ELR (cell line): Measurements from ENCODE around the gene ASB12.
"Not testable (repeated sequence)": the region's sequence is repeated elsewhere in the genome, so short reads cannot be mapped to it uniquely, and the experiment has no call there.

ENCODE experiments used
- DNase-seq: peaks from one replicate; pipeline ENCODE4 v3.0.0-alpha.2; 2015; ENCODE audit warnings: low read depth

Gene ASB12, protein sequence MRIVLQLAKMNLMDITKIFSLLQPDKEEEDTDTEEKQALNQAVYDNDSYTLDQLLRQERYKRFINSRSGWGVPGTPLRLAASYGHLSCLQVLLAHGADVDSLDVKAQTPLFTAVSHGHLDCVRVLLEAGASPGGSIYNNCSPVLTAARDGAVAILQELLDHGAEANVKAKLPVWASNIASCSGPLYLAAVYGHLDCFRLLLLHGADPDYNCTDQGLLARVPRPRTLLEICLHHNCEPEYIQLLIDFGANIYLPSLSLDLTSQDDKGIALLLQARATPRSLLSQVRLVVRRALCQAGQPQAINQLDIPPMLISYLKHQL

DNA sequence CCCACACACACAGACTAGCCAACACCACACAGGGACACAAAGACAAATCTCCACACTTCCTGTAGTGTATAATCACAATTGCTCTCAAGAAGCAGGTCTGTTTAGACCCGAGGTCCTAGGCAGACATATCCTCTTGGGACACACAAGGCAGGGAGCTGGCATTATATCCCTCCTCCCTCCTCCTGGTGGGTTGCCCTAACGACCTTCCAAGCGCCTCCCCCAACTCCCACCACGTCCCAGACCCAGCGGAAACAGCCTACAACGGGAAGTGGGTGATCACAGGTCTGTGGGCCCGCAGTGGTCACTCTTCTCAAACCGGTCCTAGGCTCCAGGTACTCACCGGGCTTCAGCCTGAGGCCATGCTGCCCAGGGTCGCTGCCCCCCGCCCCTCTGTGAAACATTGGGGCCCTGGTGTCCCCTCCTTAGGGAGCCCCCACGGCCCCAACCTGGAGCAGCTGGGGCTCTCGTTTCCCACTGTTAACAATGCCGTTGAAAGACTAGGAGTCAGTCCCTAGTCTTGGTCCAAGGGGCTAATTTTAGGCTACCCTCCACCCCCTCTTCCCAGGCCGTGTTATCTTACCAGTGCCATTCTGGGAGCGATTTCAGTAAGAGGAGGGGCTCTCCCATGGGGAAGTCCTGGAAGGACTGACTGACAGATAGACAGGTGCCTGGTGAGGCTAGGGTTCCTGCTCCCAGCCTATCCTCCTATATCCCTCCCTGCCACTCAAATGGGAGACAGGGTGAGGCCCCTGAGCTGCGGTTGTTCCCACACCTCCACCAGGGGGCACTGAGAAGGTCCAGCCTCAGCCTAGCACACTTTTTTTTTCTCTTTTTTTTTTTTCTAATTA, at the start of gene ASB12:
Gene ASB12 (minus strand): TSS at position 485 of the 848 bp plus-strand sequence. CDS start 4,957 bp downstream, outside the sequence.
- DNase-seq = no peak

DNA sequence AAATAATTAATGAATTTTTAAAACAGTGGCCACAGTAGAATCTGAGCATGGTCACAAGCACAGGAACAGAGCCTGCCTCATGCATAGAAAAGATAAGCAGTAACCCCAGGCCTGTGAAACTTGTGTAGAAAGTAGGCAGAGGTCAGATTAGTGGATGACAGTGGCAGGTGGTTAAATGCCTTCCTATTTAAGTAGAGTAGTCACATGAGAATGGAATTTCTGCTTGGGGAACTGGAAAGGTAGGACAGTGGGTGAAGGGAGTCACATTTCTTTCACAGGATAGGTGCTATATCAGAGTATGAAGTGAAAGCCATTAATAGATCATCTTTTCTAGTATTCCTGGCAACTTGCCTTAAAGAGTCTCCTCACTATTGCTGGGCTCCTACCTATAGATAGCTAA, 34.9 kb upstream of the ASB12 start:
- DNase-seq = no peak

GRCh38 chrX:64229154-64229553, 1.3 kb downstream of the ASB12 start:
- no peak for DNase-seq

DNA sequence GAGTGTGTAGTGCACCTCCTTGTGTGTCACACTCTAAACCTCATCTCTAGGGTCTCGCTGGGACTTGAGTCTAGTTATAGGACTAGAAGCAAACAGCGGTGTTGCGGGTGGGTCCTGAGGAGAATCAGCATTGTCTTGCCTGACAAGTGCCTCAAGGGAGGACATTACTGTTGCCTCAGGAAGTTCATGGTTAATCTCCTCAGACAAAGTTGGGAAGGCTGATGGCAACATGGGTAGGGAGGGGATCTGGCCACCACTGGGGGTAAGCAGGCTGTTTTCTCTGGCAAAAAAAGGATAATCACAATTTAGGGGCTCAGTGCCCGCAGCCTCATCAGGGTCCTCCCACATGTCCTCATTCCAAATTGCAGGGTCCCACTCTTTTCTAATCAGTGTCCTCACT, 12.4 kb downstream of the ASB12 start:
- no peak for DNase-seq

GRCh38 chrX:64213989-64214388, 16.4 kb downstream of the ASB12 start:
- DNase-seq = not testable (repeated sequence)

DNA sequence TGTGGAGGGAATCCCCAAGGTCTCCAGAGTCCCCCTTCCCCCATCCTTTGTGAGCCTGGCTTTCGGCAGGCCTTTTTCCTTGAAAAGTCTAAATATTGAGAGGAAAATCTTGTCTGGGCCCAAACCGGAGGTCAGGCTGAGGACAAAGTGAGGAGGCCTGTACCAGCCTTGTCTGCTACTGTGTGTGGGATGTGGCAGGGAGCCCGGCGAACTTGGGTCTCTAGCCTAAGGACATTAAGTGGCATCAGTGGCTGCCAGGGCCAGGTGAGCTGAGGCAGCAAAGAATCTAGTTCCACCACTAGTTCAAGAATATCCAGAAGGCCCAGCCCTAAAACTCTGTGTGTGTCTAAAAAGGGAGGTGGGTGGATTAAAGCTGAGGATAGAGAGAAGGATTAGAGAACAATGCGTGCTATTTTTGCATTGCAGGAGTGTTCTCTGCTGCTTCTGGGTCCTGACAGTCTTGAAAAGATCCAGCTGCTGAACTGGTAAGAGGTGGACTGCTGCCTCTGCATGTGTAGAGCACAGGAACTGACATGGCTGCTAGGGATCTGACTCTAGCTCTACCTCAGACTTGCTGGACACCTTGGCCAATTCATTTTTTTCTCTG, 23.7 kb downstream of the ASB12 start:
- no peak for DNase-seq

DNA sequence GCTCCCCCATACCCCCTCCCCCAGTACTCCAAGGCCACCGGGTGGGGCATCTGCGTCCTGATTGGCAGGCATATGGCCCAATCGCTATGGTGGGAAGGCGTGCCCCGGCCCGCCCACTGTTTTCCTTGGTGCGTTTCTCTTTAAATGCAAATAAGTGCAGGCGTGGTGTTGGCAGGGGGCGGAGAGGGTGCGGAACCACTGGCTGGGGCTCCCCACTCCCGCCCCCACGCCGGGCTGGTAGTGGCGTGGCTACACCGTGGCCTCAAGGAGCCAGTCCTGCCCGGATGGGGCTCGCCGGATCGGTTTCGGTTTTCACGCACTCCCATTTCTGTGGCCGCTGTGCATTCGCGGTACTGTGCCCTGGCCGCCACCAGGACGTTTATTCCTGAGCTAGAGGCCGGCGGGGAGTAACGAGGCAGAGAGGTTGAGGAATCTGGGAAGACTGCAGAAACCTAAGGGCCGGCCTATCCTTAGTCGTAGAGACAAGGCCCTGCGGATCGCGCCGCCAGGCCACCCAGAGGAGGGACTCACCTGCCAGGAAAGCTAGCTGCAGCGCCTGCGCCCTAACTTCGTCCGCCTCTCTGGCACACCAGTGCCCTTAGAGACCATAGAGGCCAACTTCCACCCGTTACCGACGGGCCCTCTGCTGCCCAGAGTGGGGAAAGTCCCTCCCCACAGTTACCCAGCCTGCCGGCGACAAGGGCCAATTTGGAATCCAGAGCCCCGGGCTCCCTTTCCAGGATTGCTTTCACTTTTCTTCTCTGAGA, 24.5 kb downstream of the ASB12 start:
- DNase-seq = peak; percentile 90

- peak; percentile 65 for DNase-seq
These were observed 25.0 kb downstream of the ASB12 start, which contains the start of gene AMER1 for GRCh38 chrX:64205441-64205734. Gene AMER1 (minus strand): TSS chrX:64205708. CDS start chrX:64193286, 12,422 bp downstream.

DNA sequence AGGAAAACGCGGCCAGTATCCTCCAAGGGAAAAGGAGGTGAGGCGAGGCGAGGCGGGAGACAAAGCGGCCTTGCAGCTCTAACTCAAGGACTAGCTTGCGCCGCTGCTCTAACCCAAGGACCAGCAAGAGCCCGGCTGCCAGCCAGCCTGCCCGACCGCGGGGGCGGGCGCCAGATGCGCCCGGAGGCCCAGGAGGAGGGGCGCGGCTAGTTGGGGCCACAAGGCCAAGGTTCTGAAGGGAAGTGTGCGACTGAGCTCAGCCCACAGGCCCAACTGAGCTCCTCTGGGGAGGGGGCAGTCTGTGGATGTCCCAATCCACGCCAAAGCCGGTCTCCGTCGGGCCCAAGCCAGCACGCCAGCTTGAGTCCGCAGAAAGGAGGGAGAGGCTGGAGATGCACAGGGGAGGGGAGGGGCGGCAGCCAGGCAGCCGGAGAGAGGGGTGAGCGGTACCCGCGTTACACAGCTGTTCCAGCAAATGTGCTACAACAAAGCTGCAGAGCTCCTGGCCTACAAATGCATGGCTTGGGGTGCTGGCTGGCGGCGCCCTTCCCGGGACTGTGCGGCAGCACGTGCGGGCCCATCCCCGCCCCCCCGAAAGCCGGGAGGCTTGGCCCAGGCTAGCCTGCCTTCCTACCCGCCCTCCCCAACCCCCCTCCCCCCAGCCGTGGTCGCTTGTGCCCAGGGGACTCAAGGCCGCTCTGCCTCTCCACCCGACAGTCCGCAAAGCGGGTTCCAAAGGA, 25.5 kb downstream of the ASB12 start:
- DNase-seq = peak; percentile 29

GRCh38 chrX:64204252-64204651, 26.2 kb downstream of the ASB12 start:
- peak; percentile 2 for DNase-seq

DNA sequence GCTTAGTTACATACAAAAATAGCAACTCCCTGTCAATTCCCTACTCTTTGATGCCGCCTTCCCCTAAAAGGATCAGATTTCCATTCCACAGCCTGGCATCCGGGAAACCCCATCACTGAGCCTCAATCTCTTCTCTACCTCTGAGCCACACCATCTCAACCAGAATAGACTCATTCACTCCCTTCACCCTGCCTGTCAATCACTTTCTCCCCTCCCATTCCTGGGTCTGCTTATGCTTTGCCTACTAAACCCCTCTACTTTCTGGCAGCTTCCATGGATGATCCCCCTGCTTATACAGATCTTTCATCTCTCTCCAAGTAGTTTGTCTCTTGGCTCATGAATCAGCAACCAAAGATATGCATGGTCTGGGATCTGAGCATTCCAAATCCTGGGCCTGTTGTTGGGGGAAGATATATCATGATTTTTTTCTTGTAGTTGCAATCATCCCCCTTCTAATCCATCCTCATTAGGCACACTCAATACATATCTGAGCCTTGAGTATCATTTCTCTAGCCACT, 27.5 kb downstream of the ASB12 start:
- no peak for DNase-seq

DNA sequence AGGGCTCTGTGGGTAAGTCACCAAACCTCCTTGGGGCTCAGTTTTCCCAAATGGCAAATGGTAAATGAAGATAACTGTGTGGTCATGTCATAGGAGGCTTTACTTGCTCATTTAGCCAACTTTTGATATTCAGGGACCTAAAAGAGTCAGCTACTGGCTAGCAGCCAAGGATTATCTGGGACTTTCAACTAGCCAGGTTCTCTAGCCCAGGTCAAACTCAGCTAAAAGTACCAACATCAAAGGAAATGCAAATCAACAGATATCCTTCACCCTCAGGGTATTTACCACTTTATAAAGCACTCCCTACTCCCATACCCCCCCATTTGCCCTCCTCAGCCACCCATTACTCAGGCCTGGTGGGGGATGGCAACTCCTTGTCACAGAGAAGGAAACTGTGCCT, 32.4 kb downstream of the ASB12 start:
- DNase-seq = no peak

GRCh38 chrX:64196606-64197005, 33.8 kb downstream of the ASB12 start:
- DNase-seq = no peak

- no peak for DNase-seq
These were observed 34.5 kb downstream of the ASB12 start for GRCh38 chrX:64195862-64196261.

DNA sequence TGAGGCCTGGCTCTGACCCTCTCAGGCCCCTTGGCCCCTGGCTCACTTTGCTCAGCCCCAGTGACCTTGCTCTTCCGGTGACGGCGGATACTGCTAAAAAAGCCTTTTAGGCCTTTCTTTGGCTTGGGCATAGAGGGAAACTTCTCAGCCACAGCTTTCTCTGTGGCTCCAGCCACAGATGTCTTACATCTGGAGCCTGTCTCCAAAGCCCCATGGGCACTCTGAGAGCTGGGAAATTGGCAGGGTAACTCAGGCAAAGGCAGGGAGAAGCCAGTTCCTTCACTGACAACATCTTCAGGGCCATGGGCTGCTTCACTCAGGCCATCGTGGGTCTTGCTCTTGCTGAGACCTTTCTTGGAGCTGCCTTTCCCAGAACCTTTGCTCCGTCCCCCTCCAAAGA, 37.7 kb downstream of the ASB12 start:
- no peak for DNase-seq

DNA sequence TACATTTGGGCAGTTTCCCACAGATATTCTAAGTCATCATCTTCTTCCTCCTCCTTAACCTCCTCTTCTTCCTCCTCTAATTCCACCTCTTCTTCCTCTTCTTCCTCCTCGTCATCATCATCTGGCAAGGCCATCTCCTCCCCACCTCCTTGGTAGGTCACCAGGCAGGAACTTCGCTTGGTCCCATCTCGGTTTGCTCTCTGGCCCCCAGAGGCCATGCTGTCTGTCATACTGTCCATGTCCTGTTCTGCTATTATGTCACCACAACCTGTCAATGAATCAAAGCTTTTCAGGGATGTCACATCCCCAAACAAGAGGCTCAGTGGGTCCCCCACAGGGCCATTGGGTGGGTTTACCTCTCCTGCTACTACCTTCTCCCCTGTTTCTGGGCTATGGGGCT, 38.4 kb downstream of the ASB12 start:
- no peak for DNase-seq

GRCh38 chrX:64191281-64192010, 39.0 kb downstream of the ASB12 start:
- no peak for DNase-seq

GRCh38 chrX:64190136-64190740, 40.2 kb downstream of the ASB12 start:
- no peak for DNase-seq

GRCh38 chrX:64188901-64189300, 41.5 kb downstream of the ASB12 start:
- no peak for DNase-seq

DNA sequence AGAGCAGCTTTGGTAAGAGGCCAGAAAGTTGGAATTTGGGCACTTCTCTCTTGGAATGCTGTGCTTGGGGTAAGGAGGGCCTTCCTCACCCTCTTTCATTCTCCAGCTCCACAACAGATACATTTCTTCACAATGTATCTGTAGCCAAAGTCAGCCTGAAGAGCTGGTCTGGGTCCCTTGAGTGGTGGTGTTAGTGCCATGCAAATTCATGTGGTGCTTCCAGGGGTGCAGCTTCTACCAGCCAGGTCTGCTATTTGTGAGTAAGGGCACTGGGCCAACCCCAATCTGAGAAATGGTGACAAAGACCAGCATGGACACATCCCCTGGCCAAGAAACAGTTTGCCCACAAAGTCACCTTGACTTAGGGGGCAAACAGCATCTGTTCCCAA, 42.7 kb downstream of the ASB12 start:
- DNase-seq = no peak
